HepG2 (cell line): ENCODE measurements around the gene PIGZ.

Source experiments
- CEBPB ChIP-seq: IDR thresholded peaks from 2 replicates; pipeline ENCODE4 v1.6.1; 2011; ENCODE audit warnings: low read depth, low read length, improper control_type of control experiment, borderline replicate concordance
- CTCF ChIP-seq: sonication (generic); formaldehyde crosslinking; IDR thresholded peaks from 2 replicates; pipeline ENCODE4 v1.5.0; 2020; ENCODE audit warnings: mild to moderate bottlenecking, missing genetic modification reagents, moderate library complexity
- MYNN ChIP-seq: sonication (generic); formaldehyde crosslinking; IDR thresholded peaks from 2 replicates; pipeline ENCODE4 v1.4.0; 2020; ENCODE audit warnings: mild to moderate bottlenecking, low read depth, missing genetic modification reagents

GRCh38 chr3:196968233-196969133 lies at the start of gene PIGZ:
- TF ChIP-seq CEBPB (no peak), MYNN (no peak), CTCF (CRISPR knock-in tag) (no peak)
